Measurements from ENCODE around the gene CXCL10.

CXCL10 gene

DNA sequence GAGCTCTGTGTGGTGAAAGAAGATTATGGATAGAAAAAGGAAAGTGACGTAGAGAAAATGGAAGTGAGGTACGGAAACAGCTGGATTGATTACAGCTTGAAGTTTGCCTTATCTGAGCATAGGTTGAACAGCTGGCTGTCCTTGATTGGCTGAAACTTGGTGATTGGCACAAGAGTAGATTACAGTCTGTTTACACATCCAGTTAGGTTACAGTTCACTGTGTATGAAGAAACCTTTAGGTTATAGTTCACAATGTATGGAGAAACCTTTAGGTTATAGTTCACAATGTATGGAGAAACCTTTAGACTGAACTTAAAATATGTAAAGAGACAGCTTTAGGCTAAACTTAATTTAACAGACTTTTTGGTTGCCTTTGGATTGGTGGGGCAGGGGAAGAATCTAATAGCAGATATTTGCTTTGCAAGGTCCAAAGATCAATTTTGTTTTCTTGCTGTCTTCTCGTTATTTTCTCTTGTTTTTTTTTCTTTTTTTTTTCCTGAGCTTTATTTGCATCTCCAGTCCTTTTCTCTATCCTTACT lies 35.7 kb upstream of the CXCL10 start:
- TF ChIP-seq, protein P1, sequence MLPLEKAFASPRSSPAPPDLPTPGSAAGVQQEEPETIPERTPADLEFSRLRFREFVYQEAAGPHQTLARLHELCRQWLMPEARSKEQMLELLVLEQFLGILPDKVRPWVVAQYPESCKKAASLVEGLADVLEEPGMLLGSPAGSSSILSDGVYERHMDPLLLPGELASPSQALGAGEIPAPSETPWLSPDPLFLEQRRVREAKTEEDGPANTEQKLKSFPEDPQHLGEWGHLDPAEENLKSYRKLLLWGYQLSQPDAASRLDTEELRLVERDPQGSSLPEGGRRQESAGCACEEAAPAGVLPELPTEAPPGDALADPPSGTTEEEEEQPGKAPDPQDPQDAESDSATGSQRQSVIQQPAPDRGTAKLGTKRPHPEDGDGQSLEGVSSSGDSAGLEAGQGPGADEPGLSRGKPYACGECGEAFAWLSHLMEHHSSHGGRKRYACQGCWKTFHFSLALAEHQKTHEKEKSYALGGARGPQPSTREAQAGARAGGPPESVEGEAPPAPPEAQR (tag by site-specific recombination; IDR thresholded peaks at IDR 0.05) = no peak
- TF ChIP-seq, protein P2, sequence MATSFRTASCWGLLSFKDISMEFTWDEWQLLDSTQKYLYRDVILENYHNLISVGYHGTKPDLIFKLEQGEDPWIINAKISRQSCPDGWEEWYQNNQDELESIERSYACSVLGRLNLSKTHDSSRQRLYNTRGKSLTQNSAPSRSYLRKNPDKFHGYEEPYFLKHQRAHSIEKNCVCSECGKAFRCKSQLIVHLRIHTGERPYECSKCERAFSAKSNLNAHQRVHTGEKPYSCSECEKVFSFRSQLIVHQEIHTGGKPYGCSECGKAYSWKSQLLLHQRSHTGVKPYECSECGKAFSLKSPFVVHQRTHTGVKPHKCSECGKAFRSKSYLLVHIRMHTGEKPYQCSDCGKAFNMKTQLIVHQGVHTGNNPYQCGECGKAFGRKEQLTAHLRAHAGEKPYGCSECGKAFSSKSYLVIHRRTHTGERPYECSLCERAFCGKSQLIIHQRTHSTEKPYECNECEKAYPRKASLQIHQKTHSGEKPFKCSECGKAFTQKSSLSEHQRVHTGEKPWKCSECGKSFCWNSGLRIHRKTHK (tag by site-specific recombination; IDR thresholded peaks at IDR 0.05) = no peak
- TF ChIP-seq ZNF146 (tag by site-specific recombination; IDR thresholded peaks at IDR 0.05) (no peak), ZNF214 (tag by site-specific recombination; IDR thresholded peaks at IDR 0.05; ENCODE audit: borderline replicate concordance) (no peak), ZNF266 (tag by site-specific recombination; IDR thresholded peaks at IDR 0.05; ENCODE audit: low read depth) (no peak), KLF8 (tag by site-specific recombination; IDR thresholded peaks at IDR 0.05) (no peak), ZNF221 (tag by site-specific recombination; IDR thresholded peaks at IDR 0.05; ENCODE audit: borderline replicate concordance) (no peak), ZNF138 (tag by site-specific recombination; IDR thresholded peaks at IDR 0.05; ENCODE audit: borderline replicate concordance) (no peak), ZNF530 (tag by site-specific recombination; IDR thresholded peaks at IDR 0.05; ENCODE audit: low read depth) (no peak), ZNF660 (tag by site-specific recombination; IDR thresholded peaks at IDR 0.05) (no peak), ZNF302 (tag by site-specific recombination; IDR thresholded peaks at IDR 0.05; ENCODE audit: low read depth) (no peak), KLF1 (tag by site-specific recombination; IDR thresholded peaks at IDR 0.05) (no peak), ZNF211 (tag by site-specific recombination; IDR thresholded peaks at IDR 0.05; ENCODE audit: low read depth) (no peak), ZNF473 (tag by site-specific recombination; IDR thresholded peaks at IDR 0.05) (no peak), ZNF335 (tag by site-specific recombination; conservative IDR thresholded peaks at IDR 0.05) (no peak), HOXA7 (CRISPR knock-in tag; IDR thresholded peaks at IDR 0.05; ENCODE audit: borderline replicate concordance) (no peak)
- TF ChIP-seq, protein P3, sequence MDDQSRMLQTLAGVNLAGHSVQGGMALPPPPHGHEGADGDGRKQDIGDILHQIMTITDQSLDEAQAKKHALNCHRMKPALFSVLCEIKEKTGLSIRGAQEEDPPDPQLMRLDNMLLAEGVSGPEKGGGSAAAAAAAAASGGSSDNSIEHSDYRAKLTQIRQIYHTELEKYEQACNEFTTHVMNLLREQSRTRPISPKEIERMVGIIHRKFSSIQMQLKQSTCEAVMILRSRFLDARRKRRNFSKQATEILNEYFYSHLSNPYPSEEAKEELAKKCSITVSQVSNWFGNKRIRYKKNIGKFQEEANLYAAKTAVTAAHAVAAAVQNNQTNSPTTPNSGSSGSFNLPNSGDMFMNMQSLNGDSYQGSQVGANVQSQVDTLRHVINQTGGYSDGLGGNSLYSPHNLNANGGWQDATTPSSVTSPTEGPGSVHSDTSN (CRISPR knock-in tag; IDR thresholded peaks at IDR 0.05) = no peak
- TF ChIP-seq, protein P4, sequence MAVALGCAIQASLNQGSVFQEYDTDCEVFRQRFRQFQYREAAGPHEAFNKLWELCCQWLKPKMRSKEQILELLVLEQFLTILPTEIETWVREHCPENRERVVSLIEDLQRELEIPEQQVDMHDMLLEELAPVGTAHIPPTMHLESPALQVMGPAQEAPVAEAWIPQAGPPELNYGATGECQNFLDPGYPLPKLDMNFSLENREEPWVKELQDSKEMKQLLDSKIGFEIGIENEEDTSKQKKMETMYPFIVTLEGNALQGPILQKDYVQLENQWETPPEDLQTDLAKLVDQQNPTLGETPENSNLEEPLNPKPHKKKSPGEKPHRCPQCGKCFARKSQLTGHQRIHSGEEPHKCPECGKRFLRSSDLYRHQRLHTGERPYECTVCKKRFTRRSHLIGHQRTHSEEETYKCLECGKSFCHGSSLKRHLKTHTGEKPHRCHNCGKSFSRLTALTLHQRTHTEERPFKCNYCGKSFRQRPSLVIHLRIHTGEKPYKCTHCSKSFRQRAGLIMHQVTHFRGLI (tag by site-specific recombination; IDR thresholded peaks at IDR 0.05) = no peak
- no peaks in the 10 kb centered on the region for H3K36me3 ChIP-seq (ENCODE audit: control insufficient read depth in 2 of 2, insufficient read depth in 1 of 2, low read length in 2 of 2)
- H3K27ac ChIP-seq (ENCODE audit: extremely low read depth, low read depth, low read length) = no peak overlapping the region
- no peaks in the 10 kb centered on the region for H3K4me1 ChIP-seq (ENCODE audit: control insufficient read depth, insufficient read depth, low read length)
- H3K9me3 ChIP-seq (ENCODE audit: control insufficient read depth, insufficient read depth, low read depth, low read length) = no peaks in the 10 kb centered on the region
- POLR2A ChIA-PET = no interaction called here
- CTCF ChIA-PET = interaction anchor here (0.9 to 1.2 kb wide), 3 partner anchors 24 to 163 kb away, joined by 3 to 5 read pairs (median 3); no protein-coding TSS in a partner anchor
- no peak overlapping the region for H3K4me3 ChIP-seq (ENCODE audit: low read depth, low read length)

DNA sequence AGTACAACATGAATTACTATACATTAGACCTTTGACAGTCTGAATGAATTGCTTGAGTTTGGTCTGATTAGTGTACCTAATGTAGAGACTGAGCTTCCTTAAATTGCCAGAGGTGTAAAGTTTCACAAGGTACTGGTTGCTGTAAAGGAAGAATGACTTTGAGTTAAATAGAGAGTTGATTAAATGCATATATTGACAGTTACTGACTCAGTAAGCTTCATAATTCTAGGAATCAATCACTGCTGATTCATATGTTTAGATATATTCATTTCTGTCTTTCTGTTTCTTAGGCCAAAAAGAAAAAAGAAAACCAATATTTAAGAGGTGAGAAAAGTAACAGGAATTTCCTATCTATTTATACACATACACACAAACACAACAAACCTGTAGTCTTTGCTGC lies 35.0 kb upstream of the CXCL10 start:
- no peaks in the 10 kb centered on the region for H3K9me3 ChIP-seq (ENCODE audit: control insufficient read depth, insufficient read depth, low read depth, low read length)
- H3K27ac ChIP-seq (ENCODE audit: extremely low read depth, low read depth, low read length) = no peak overlapping the region
- no peaks in the 10 kb centered on the region for H3K36me3 ChIP-seq (ENCODE audit: control insufficient read depth in 2 of 2, insufficient read depth in 1 of 2, low read length in 2 of 2)
- no peak overlapping the region for H3K4me3 ChIP-seq (ENCODE audit: low read depth, low read length)
- ChIA-PET CTCF (interaction anchor here (0.9 to 1.2 kb wide), 5 partner anchors 23 to 334 kb away, joined by 3 to 5 read pairs (median 3); partner anchors contain the start of gene USO1), POLR2A (no interaction called here)
- H3K4me1 ChIP-seq (ENCODE audit: control insufficient read depth, insufficient read depth, low read length) = no peaks in the 10 kb centered on the region
- no peak for TF ChIP-seq SCRT1 (tag by site-specific recombination; IDR thresholded peaks at IDR 0.05; ENCODE audit: borderline replicate concordance)
- no peak for TF ChIP-seq HOXA7 (CRISPR knock-in tag; IDR thresholded peaks at IDR 0.05; ENCODE audit: borderline replicate concordance)
- TF ChIP-seq ZSCAN16 (tag by site-specific recombination; IDR thresholded peaks at IDR 0.05) = no peak
- no peak for TF ChIP-seq ZNF549 (tag by site-specific recombination; IDR thresholded peaks at IDR 0.05)
- TF ChIP-seq ZNF610 (tag by site-specific recombination; IDR thresholded peaks at IDR 0.05; ENCODE audit: borderline replicate concordance) = no peak
- TF ChIP-seq ZNF621 (tag by site-specific recombination; IDR thresholded peaks at IDR 0.05) = no peak
- TF ChIP-seq RBAK (tag by site-specific recombination; IDR thresholded peaks at IDR 0.05) = no peak
- no peak for TF ChIP-seq ZFHX2 (tag by site-specific recombination; conservative IDR thresholded peaks at IDR 0.05)
- no peak for TF ChIP-seq ZBTB1 (tag by site-specific recombination; IDR thresholded peaks at IDR 0.05)
- TF ChIP-seq ZNF202 (tag by site-specific recombination; IDR thresholded peaks at IDR 0.05; ENCODE audit: borderline replicate concordance) = no peak
- TF ChIP-seq, protein P5, sequence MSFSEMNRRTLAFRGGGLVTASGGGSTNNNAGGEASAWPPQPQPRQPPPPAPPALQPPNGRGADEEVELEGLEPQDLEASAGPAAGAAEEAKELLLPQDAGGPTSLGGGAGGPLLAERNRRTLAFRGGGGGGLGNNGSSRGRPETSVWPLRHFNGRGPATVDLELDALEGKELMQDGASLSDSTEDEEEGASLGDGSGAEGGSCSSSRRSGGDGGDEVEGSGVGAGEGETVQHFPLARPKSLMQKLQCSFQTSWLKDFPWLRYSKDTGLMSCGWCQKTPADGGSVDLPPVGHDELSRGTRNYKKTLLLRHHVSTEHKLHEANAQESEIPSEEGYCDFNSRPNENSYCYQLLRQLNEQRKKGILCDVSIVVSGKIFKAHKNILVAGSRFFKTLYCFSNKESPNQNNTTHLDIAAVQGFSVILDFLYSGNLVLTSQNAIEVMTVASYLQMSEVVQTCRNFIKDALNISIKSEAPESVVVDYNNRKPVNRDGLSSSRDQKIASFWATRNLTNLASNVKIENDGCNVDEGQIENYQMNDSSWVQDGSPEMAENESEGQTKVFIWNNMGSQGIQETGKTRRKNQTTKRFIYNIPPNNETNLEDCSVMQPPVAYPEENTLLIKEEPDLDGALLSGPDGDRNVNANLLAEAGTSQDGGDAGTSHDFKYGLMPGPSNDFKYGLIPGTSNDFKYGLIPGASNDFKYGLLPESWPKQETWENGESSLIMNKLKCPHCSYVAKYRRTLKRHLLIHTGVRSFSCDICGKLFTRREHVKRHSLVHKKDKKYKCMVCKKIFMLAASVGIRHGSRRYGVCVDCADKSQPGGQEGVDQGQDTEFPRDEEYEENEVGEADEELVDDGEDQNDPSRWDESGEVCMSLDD (tag by site-specific recombination; IDR thresholded peaks at IDR 0.05) = no peak

Data from HEK293 (cell line).